GM18502 (cell line): ENCODE measurements around the gene YWHAQ.

ENCODE experiments used
- ATAC-seq: cut with Tn5 transposase; IDR thresholded peaks from one replicate; pipeline ENCODE4 v1.9.1; 2021; ENCODE audit warnings: mild to moderate bottlenecking; ENCODE audit not compliant: unreplicated experiment, poor library complexity

YWHAQ gene

DNA sequence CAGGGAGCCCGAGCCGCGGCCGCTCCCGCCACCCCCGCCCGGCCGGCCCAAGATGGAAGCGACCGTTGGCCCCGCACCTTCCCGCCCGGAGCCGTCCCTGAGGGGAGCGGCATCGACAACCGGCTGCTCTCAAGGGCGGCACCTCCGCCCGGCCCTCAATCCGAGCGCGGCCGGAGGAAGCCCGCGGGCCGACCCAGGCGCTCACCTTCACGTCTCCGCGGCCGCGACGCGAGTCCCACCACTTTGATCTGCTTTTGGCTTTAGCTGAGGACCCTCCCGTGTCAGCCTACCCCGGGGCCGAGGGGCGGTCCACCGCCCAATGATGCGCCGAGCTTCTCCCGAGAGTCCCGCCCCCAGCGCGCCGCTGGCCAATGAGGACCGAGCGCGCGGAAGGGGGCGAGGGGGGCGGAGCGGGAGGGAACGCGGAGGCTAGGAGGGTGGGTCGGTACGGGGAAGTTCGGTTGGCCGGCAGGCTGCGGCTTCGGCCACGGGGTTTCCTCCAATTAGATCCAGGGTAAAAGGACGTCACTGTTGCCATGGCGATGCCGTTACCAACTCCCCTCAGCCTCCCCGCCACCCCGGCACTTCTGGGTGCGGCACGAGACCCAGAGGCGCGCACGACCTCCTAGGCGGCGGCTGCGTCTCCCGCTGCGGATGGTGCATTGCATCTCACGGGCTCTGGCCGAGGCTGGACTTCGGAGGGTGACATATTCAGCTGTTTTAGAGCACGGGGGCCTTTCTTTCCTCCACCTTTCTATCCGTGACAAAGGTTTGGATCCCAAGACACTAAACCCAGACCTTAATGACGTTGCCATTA lies at the start of gene YWHAQ:
Gene YWHAQ (minus strand): TSS at position 262 of the 817 bp plus-strand sequence. CDS start 545 bp downstream, outside the sequence.
- ATAC-seq, result peak; percentile 93

DNA sequence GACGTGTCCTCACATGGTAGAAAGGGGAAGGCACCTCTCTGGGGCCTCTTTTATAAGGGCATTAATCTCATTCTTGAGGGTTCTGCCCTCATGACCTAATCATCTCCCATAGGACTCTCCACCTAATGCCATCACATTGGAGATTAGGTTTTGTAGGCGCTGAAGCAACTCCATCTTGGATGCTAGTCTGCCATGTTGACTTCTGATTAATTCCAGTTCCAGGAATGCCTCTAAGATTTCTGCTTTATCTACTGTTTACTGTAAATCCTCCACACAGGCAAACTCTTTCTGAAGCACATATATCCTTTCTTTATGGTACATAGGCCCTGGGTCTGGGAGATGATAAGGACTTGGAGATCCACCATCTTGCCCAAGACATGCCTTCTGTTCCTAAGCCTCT lies 49.3 kb upstream of the YWHAQ start:
- ATAC-seq, result no peak

DNA sequence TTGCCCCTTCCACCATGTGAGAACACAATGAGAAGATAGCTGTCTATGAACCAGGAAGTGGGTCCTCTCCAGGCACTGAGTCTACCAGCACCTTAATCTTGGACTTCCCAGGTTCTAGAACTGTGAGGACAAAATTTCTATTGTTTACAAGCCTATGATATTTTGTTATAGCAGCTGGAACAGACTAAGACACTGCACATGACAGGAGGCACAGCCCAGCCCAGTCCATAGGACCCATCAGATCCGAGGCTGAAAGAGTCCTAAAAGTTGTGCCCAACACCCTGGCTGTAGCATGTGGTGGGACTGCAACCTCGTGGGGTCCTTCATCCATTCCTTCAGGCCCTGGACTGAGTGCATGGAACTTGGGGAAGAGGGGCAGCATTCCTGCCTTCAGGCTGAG lies 48.4 kb upstream of the YWHAQ start:
- no peak for ATAC-seq

GRCh38 chr2:9678544-9678943 lies 47.7 kb upstream of the YWHAQ start:
- ATAC-seq, result no peak

DNA sequence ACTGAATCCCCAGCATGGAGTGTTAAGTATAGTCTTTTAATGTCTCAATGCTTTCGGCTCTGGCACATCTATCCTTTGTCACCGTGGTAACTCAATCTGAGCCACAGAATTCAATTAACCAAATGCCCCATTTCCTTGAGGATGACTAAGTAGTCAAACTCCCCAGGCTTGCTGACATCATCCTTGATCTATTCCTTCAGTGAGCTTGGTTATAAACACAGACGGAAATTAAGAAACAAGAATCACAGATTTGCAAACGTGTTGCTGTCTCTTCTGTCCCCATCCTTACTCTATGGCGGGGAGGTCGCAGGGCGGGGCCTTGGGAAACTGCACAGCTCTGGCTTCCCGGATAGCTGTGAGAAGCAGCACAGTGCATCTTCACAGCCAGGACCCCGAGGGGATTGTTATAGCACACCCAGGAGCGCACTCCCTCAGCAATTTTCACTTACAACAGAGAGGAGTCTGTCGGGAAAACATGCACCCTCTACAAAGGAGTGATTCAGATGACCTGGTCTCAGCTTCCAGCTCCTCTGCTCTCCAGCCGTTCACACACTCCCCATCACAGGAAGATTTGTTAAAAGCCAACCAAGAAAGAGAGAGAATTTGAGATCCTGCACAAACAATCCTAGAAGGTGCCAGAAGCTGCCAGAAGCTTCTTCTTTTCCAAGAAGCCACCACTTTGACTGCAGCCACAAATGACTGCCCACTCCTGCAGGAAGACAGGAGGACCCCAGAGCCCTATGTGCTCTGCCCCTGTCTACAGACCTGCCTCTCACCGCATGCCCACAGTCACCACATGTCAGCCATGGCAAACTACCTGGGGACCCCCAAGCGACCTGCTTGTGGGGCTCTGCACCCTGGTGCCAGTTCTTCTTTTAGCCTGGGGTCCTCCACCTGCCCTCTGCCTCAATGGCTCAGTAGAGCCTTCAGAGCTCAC lies 44.9 kb upstream of the YWHAQ start:
- ATAC-seq, result no peak

DNA sequence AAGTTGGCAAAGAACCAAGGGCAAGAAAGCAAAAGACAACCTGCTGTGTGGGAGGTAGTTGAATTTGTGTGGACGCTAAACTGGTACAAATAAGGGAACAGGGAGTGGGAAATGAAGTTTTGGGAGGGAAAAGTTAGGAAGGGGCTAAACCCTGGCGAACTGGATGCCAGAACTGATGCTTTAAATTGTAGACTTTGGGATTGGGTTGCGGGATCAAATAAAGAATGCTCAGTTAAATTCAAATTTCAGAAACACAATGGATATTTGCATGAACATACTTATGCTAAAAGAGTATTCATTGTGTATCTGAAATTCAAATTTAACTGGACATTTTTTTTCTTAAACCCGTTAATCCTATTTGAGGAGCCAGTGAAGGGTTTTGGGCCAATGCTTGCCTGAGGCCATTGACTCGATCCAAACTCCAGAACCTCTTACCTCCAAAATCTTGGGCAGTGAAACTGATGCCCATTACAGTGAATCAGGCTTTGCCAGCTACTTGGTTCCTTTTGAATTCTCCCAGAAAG lies 44.2 kb upstream of the YWHAQ start:
- ATAC-seq, result no peak

- no peak for ATAC-seq
Measured at GRCh38 chr2:9673914-9674481, 43.2 kb upstream of the YWHAQ start.

DNA sequence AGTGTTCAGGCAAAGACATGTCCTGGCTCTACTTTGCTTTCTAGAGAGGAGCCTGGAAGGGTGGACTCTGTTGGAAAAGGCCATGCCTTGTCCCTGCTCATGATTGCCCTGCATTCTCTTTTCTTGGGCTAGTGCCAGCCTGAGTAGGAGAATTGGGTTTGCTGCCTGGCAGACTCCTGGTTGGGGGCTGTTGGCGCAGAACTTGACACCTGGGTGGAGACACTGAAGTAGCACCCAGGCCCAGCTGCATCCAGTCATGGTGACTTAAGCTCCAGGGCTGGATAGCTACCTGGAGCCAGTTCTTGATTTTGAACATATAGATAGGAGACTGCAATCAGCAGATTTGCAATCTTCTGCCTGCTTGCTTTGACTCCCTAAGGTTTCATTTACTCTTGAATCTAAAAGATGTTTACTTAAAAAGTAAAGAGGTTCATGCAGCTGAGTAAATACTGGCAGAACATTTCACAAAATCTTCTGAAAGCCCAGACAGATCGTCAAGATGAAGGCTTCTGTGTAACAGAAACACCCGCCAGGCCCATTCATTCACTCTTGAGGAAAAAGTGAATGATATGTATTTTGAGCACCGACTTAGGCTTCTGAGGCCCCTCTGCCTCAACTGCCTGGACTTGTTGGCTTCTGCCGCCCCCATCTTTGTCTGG lies 38.0 kb upstream of the YWHAQ start:
- no peak for ATAC-seq

- ATAC-seq, result no peak
Measured at GRCh38 chr2:9667826-9668225, 37.0 kb upstream of the YWHAQ start.

DNA sequence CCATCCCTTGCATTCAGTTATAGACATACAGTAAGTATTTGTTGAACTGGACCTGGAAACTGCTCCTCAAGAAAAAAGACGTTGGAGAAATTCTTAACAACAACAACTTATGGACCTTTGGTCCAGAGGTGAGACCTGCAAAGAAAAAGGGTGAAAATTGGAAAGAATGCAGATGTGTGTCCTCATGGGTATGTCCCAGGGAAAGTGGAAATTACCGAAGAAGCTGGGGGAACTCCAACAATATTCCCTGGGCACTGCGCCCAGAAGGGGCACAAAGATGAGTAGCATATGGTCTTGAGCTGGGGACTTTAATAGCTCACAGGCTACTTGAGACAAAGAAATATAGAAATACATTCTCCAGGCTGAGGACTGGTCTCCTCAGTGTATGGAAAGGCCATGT lies 35.5 kb upstream of the YWHAQ start:
- ATAC-seq, result no peak

- no peak for ATAC-seq
Measured at GRCh38 chr2:9665898-9666297, 35.1 kb upstream of the YWHAQ start.

- ATAC-seq, result no peak
Measured at GRCh38 chr2:9664365-9664764, 33.6 kb upstream of the YWHAQ start.

- ATAC-seq, result peak; percentile 83
Measured at GRCh38 chr2:9663008-9663879, 32.4 kb upstream of the YWHAQ start.

DNA sequence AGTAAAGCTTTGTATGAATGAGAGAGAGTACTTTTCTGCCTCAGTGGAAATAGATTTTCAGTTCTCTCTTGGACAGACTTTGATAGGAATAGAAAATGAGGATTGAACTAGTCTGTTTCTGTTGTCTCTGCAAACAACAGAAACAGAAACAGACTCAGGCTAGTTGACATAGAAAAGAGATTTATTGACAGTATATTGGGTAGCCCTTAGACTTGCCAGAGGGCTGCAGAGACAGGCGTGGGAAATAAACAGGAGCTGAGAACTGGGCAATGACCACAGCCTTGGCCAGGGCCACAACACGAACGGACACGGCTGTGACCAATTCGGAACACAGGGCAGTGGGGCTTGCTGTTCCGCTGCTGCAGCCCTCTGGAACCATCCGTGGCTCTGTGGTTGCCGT lies 30.5 kb upstream of the YWHAQ start:
- no peak for ATAC-seq

GRCh38 chr2:9660781-9661180 lies 30.0 kb upstream of the YWHAQ start:
- no peak for ATAC-seq

DNA sequence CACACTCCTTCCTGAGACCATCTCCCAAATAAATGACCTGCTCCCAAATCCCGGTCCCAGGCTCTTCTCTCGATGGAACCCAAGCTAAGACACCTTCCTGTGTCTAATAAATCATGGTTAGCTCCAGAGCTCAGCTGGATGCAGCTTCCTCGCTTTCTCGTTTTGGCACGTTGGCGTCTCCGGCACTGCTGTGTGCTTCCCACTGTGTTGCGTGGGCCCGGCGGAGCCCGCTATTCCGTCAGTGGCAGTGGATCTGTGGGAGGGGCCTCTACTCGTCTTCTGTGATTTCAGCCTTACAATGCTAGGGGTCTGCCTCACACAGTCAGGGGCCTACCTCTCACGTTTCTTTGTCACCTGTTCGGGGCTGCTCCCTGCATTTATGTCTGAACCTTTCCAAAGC lies 29.4 kb upstream of the YWHAQ start:
- no peak for ATAC-seq

- ATAC-seq, result no peak
Measured at GRCh38 chr2:9658972-9659371, 28.2 kb upstream of the YWHAQ start.

- no peak for ATAC-seq
Measured at GRCh38 chr2:9657731-9658130, 26.9 kb upstream of the YWHAQ start.

- no peak for ATAC-seq
Measured at GRCh38 chr2:9657083-9657482, 26.3 kb upstream of the YWHAQ start.
